ENCODE data around the gene TPRKB.

- TF ChIP-seq CTCF (IDR thresholded peaks at IDR 0.05): no peak
- no peak for TF ChIP-seq EZH2 (IDR thresholded peaks at IDR 0.05)
- no peak for TF ChIP-seq EZH2phosphoT487 (IDR thresholded peaks at IDR 0.05)
Observed at GRCh38 chr2:73728043-73728442, 9.1 kb downstream of the TPRKB start.
